ENCODE measurements around the gene HSPG2. TPM values are rescaled to one million over a fixed set of nuclear protein-coding genes. Genes with fewer than 3 reads are reported as not detected.

Gene HSPG2
- total and polyA plus RNA-seq, 9 of the 15 experiments (the other 6 are each of a cell fraction or from before 2014, with no cell fraction given): 0.14 to 160 (median 15.7) TPM

DNA sequence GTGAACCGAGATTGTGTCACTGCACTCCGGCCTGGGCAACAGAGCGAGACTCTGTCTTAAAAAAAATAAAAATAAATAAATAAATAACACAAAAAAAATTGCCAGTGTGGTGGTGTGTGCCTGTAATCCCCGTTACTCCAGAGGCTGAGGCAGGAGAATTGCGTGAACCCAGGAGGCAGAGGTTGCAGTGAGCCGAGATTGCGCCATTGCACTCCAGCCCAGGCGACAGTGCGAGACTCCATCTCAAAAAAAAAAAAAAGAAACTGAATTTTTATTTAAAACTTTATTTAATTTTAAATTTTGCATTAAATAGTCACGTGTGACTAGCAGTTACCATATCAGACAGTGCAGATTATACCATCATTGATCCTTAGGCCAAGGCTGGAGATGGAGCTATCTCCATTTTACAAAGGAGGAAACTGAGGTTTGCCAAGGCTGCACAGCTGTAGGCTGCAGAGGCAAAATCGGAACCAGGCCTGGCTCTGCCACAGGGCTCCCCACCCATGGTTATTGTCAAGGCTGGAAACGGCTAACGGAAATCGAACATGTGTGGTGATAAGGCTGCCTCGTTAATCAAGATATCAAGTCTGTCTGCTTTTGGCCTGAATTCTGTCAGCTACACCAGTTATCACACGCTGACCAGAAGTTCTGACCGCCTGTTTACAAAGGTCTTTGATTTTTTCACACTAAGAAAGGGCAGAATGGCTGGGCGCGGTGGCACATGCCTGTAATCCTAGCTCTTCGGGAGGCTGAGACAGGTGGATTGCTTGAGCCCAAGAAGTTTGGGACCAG lies 20.5 kb downstream of the HSPG2 start (continued):
- TF ChIP-seq, protein P1, sequence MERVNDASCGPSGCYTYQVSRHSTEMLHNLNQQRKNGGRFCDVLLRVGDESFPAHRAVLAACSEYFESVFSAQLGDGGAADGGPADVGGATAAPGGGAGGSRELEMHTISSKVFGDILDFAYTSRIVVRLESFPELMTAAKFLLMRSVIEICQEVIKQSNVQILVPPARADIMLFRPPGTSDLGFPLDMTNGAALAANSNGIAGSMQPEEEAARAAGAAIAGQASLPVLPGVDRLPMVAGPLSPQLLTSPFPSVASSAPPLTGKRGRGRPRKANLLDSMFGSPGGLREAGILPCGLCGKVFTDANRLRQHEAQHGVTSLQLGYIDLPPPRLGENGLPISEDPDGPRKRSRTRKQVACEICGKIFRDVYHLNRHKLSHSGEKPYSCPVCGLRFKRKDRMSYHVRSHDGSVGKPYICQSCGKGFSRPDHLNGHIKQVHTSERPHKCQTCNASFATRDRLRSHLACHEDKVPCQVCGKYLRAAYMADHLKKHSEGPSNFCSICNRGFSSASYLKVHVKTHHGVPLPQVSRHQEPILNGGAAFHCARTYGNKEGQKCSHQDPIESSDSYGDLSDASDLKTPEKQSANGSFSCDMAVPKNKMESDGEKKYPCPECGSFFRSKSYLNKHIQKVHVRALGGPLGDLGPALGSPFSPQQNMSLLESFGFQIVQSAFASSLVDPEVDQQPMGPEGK (CRISPR knock-in tag; IDR thresholded peaks at IDR 0.05; ENCODE audit: borderline replicate concordance): no peak
- no peak for TF ChIP-seq RBM17 (IDR thresholded peaks at IDR 0.05; ENCODE audit: borderline replicate concordance, low read depth, low read length)
- no peak for TF ChIP-seq KDM2B (CRISPR knock-in tag; IDR thresholded peaks at IDR 0.05)
- TF ChIP-seq, protein P2, sequence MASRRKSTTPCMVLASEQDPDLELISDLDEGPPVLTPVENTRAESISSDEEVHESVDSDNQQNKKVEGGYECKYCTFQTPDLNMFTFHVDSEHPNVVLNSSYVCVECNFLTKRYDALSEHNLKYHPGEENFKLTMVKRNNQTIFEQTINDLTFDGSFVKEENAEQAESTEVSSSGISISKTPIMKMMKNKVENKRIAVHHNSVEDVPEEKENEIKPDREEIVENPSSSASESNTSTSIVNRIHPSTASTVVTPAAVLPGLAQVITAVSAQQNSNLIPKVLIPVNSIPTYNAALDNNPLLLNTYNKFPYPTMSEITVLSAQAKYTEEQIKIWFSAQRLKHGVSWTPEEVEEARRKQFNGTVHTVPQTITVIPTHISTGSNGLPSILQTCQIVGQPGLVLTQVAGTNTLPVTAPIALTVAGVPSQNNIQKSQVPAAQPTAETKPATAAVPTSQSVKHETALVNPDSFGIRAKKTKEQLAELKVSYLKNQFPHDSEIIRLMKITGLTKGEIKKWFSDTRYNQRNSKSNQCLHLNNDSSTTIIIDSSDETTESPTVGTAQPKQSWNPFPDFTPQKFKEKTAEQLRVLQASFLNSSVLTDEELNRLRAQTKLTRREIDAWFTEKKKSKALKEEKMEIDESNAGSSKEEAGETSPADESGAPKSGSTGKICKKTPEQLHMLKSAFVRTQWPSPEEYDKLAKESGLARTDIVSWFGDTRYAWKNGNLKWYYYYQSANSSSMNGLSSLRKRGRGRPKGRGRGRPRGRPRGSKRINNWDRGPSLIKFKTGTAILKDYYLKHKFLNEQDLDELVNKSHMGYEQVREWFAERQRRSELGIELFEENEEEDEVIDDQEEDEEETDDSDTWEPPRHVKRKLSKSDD (conservative IDR thresholded peaks at IDR 0.05; ENCODE audit: low read length): no peak
- TF ChIP-seq JUND (IDR thresholded peaks at IDR 0.05; ENCODE audit: borderline replicate concordance, low read depth, low read length): peak; percentile 53; the same call in 1 of the 2 replicates
- peak; percentile 71; the same call in 1 of the 3 replicates for TF ChIP-seq JUND (tag; IDR thresholded peaks at IDR 0.05; ENCODE audit: borderline replicate concordance, low read depth, low read length)
- no peak for TF ChIP-seq TFAM (CRISPR knock-in tag; conservative IDR thresholded peaks at IDR 0.05)
- TF ChIP-seq, protein P3, sequence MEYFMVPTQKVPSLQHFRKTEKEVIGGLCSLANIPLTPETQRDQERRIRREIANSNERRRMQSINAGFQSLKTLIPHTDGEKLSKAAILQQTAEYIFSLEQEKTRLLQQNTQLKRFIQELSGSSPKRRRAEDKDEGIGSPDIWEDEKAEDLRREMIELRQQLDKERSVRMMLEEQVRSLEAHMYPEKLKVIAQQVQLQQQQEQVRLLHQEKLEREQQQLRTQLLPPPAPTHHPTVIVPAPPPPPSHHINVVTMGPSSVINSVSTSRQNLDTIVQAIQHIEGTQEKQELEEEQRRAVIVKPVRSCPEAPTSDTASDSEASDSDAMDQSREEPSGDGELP (CRISPR knock-in tag; IDR thresholded peaks at IDR 0.05; ENCODE audit: borderline replicate concordance): peak; percentile 79; the same call in 1 of the 2 replicates
- no peak for TF ChIP-seq DDX20 (tag; IDR thresholded peaks at IDR 0.05; ENCODE audit: low read depth)
- TF ChIP-seq HNRNPLL (IDR thresholded peaks at IDR 0.05; ENCODE audit: low read depth, low read length, poor library complexity, severe bottlenecking): no peak
- no peak for TF ChIP-seq ZNF778 (CRISPR knock-in tag; IDR thresholded peaks at IDR 0.05)
- TF ChIP-seq ZNF668 (CRISPR knock-in tag; IDR thresholded peaks at IDR 0.05): no peak
- TF ChIP-seq ZSCAN32 (CRISPR knock-in tag; IDR thresholded peaks at IDR 0.05): no peak
- TF ChIP-seq WHSC1 (IDR thresholded peaks at IDR 0.05; ENCODE audit: low read length): no peak
- TF ChIP-seq ZNF124 (CRISPR knock-in tag; IDR thresholded peaks at IDR 0.05): no peak
- no peak; the same call in 1 of the 2 replicates for TF ChIP-seq KHSRP (IDR thresholded peaks at IDR 0.05)
- TF ChIP-seq, protein P4, sequence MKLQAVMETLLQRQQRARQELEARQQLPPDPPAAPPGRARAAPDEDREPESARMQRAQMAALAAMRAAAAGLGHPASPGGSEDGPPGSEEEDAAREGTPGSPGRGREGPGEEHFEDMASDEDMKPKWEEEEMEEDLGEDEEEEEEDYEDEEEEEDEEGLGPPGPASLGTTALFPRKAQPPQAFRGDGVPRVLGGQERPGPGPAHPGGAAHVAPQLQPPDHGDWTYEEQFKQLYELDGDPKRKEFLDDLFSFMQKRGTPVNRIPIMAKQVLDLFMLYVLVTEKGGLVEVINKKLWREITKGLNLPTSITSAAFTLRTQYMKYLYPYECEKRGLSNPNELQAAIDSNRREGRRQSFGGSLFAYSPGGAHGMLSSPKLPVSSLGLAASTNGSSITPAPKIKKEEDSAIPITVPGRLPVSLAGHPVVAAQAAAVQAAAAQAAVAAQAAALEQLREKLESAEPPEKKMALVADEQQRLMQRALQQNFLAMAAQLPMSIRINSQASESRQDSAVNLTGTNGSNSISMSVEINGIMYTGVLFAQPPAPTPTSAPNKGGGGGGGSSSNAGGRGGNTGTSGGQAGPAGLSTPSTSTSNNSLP (IDR thresholded peaks at IDR 0.05; ENCODE audit: borderline replicate concordance, low read depth, low read length): no peak
